H1 (cell line): ENCODE measurements around the gene NALF2. TPM values are rescaled to one million over a fixed set of nuclear protein-coding genes. Genes with fewer than 3 reads are reported as not detected.

Experiments
- CBX5 ChIP-seq: fragments of 300-800, 300-1000 bp; sonication (generic); IDR thresholded peaks from 2 replicates; pipeline ENCODE4 v1.7.1; 2016; ENCODE audit warnings: antibody characterized with exemption, low read length, low read depth
- KDM4A ChIP-seq: IDR thresholded peaks from one replicate; pipeline ENCODE4 v1.7.1; 2012; ENCODE audit warnings: low read depth, mild to moderate bottlenecking, moderate library complexity, low read length, inconsistent platforms; ENCODE audit not compliant: severe bottlenecking
- TBP ChIP-seq: IDR thresholded peaks from 2 replicates; pipeline ENCODE4 v1.6.1; 2011; ENCODE audit warnings: low read depth, low read length, improper control_type of control experiment
- polyA plus RNA-seq, 7 experiments: library from polyadenylated mRNA; depleted of rRNA in 3 of 7; stranded (reverse) in 5 of 7; unstranded in 2 of 7; fragments of >200 nt in 5 of 7; fragments of 200-250 nt in 2 of 7; gene quantifications; 1 replicate in 5 of 7; 2 replicates in 1 of 7; 4 replicates in 1 of 7; pipeline versions ENCODE4 v1.2.1 to v1.2.3, GENCODE V29; 2011 to 2013; ENCODE audit warnings: missing spikeins in 2 of 7, mixed read lengths in 2 of 7
- total RNA-seq: library from RNA; stranded (reverse); fragmentation: NEBNext Ultra II Directional; extraction: Animal tissue kit (Norgen Biotek cat#: 25700); gene quantifications from 2 replicates; pipeline ENCODE4 v1.2.1, GENCODE V29; 2021
- TF ChIP-seq, protein P1 (sequence below): IDR thresholded peaks from 2 replicates; pipeline ENCODE4 v1.6.1; 2012; ENCODE audit warnings: low read length, inconsistent platforms

NALF2 gene
- total and polyA plus RNA-seq, 2 of the 8 experiments (the other 6 are each of a cell fraction or from before 2014, with no cell fraction given): 7.5 to 15.6 TPM

DNA sequence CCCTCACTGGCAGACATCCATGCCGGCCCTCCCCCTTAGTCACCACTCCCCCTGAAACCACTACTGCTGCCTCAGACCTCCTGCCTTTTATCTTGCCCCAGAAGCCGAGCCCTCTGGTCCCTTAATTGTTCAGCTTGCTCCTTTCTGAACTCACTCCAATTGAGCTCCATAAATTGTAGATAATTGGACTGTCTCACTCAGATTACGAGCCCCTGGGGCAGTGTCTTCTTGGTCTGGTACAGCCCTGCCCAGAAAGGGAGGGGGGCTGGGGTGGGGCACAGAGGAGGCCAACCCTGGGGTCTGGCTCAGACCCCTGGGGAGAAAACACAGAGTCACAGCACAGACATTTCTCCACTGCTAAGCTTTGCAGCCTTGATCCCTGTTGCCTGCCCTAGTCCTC, 39.4 kb downstream of the NALF2 start (continued):
- TF ChIP-seq, protein P1, sequence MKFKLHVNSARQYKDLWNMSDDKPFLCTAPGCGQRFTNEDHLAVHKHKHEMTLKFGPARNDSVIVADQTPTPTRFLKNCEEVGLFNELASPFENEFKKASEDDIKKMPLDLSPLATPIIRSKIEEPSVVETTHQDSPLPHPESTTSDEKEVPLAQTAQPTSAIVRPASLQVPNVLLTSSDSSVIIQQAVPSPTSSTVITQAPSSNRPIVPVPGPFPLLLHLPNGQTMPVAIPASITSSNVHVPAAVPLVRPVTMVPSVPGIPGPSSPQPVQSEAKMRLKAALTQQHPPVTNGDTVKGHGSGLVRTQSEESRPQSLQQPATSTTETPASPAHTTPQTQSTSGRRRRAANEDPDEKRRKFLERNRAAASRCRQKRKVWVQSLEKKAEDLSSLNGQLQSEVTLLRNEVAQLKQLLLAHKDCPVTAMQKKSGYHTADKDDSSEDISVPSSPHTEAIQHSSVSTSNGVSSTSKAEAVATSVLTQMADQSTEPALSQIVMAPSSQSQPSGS: no peak
- TF ChIP-seq CBX5 (no peak), KDM4A (no peak), TBP (no peak)
